Stomach (tissue), 4 donors: ENCODE measurements around the gene PPP1CA.

ENCODE experiments used
- CTCF ChIP-seq, 7 experiments: fragments of 450-650 bp in 4 of 7; fragments of 200-600 bp in 3 of 7; sonication (generic) in 3 of 7; IDR thresholded peaks; one replicate each; pipeline ENCODE4 v1.5.1; 2016 to 2019; ENCODE audit warnings: antibody characterized with exemption in 7 of 7, control low read depth in 2 of 7, mild to moderate bottlenecking in 1 of 7
- EP300 ChIP-seq: sonication (generic); formaldehyde crosslinking; IDR thresholded peaks from one replicate; pipeline ENCODE4 v1.6.1; 2017; ENCODE audit warnings: antibody characterized with exemption
- POLR2A ChIP-seq, 4 donors: fragments of 450-650 bp; IDR thresholded peaks; one replicate each; pipeline ENCODE4 v1.6.1; 2016; ENCODE audit warnings: antibody characterized with exemption in 4 of 4, control low read depth in 2 of 4, mild to moderate bottlenecking in 1 of 4, moderate library complexity in 1 of 4
- POLR2AphosphoS5 ChIP-seq, 3 donors: sonication (generic); formaldehyde crosslinking; IDR thresholded peaks; one replicate each; pipeline ENCODE4 v1.6.1; 2016; ENCODE audit warnings: antibody characterized with exemption in 3 of 3

- TF ChIP-seq CTCF (IDR thresholded peaks at IDR 0.05) (no peak), POLR2A (IDR thresholded peaks at IDR 0.05) (no peak), EP300 (no peak), POLR2AphosphoS5 (IDR thresholded peaks at IDR 0.05) (no peak)
Measured at GRCh38 chr11:67371911-67372320, 29.7 kb downstream of the PPP1CA start.
